Astrocyte of the spinal cord (primary cell): ENCODE data around the gene TTC28.
A peak's percentile ranks its signal among the peaks of the same experiment; 100 is the strongest.

Experiments
- DNase-seq: peaks from one replicate; pipeline ENCODE4 v3.0.0; 2011; ENCODE audit warnings: low read depth, low spot score
- H3K4me3 ChIP-seq: 2 replicates; pipeline ENCODE4 v1.5.1; 2011; ENCODE audit warnings: low read depth, mild to moderate bottlenecking, low read length, moderate library complexity
- CTCF ChIP-seq: IDR thresholded peaks from 2 replicates; pipeline ENCODE4 v1.5.1; 2012; ENCODE audit warnings: low read depth, mild to moderate bottlenecking, low read length, inconsistent platforms
- in situ Hi-C: cut with HindIII; loops from 2 replicates; pipeline ENCODE4 v1.10.0; 2017; ENCODE audit warnings: low sequenced_read_pairs

Gene TTC28

GRCh38 chr22:28048529-28048928 is 631.1 kb downstream of the TTC28 start:
- no peak for DNase-seq
- TF ChIP-seq CTCF: no peak
- H3K4me3 ChIP-seq: no peak overlapping the region
- in situ Hi-C loops: no loop called here

- no peak for DNase-seq
- in situ Hi-C loops: no loop called here
- no peak overlapping the region for H3K4me3 ChIP-seq
- TF ChIP-seq CTCF: no peak
Observed at GRCh38 chr22:28047740-28048139, 631.9 kb downstream of the TTC28 start.

- TF ChIP-seq CTCF: no peak
- in situ Hi-C loops: no loop called here
- no peak for DNase-seq
- H3K4me3 ChIP-seq: no peak overlapping the region
Observed at GRCh38 chr22:28046100-28046499, 633.5 kb downstream of the TTC28 start.

GRCh38 chr22:28044546-28045173 is 635.0 kb downstream of the TTC28 start:
- DNase-seq: no peak
- in situ Hi-C loops: no loop called here
- TF ChIP-seq CTCF: no peak
- no peak overlapping the region for H3K4me3 ChIP-seq

- DNase-seq: no peak
- H3K4me3 ChIP-seq: no peak overlapping the region
- in situ Hi-C loops: no loop called here
Observed at GRCh38 chr22:28043266-28043665, 636.4 kb downstream of the TTC28 start.

GRCh38 chr22:28034760-28035401 is 644.8 kb downstream of the TTC28 start:
- peak; percentile 54 for DNase-seq
- no peak overlapping the region for H3K4me3 ChIP-seq
- TF ChIP-seq CTCF: no peak
- in situ Hi-C loops: no loop called here

More at GRCh38 chr22:28043266-28043665, 636.4 kb downstream of the TTC28 start:
- no peak for TF ChIP-seq CTCF
